ENCODE measurements around the gene BHMT.

DNA sequence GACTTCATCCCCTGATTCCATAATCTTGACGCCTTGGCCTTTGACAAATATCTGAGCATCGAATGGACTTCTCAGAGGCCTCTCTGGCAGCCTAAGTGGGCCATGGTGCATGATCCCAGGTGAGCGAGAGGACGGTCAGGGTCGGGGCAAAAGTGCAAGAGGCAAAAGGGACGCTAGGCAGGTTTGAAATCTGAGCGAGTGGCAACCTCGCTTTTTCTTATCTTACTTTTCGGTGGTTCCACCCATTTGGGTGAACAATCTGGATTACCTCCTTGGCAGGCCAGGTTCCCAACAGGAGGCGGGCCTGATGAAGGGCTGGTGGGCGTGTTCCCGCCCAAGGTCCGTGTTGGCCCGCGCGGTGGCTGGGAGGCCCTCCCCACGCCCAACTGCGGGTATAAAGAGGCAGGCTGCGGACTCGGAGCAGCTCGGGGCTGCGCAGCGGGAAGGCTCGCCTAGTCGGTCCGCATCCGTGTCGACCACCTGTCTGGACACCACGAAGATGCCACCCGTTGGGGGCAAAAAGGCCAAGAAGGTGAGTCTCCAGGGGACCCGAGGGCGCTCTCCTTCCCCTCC is at the start of gene BHMT:
- TF ChIP-seq, protein P1, sequence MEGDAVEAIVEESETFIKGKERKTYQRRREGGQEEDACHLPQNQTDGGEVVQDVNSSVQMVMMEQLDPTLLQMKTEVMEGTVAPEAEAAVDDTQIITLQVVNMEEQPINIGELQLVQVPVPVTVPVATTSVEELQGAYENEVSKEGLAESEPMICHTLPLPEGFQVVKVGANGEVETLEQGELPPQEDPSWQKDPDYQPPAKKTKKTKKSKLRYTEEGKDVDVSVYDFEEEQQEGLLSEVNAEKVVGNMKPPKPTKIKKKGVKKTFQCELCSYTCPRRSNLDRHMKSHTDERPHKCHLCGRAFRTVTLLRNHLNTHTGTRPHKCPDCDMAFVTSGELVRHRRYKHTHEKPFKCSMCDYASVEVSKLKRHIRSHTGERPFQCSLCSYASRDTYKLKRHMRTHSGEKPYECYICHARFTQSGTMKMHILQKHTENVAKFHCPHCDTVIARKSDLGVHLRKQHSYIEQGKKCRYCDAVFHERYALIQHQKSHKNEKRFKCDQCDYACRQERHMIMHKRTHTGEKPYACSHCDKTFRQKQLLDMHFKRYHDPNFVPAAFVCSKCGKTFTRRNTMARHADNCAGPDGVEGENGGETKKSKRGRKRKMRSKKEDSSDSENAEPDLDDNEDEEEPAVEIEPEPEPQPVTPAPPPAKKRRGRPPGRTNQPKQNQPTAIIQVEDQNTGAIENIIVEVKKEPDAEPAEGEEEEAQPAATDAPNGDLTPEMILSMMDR (IDR thresholded peaks at IDR 0.05; ENCODE audit: poor library complexity) = no peak
- no peak for TF ChIP-seq EZH2phosphoT487 (IDR thresholded peaks at IDR 0.05; ENCODE audit: low read depth, severe bottlenecking, unreplicated experiment)
- TF ChIP-seq EZH2 (IDR thresholded peaks at IDR 0.05; ENCODE audit: borderline replicate concordance) = no peak

Measured in hepatocyte (in vitro differentiated cells).